ENCODE data around the gene CPA1.

The CPA1 gene

DNA sequence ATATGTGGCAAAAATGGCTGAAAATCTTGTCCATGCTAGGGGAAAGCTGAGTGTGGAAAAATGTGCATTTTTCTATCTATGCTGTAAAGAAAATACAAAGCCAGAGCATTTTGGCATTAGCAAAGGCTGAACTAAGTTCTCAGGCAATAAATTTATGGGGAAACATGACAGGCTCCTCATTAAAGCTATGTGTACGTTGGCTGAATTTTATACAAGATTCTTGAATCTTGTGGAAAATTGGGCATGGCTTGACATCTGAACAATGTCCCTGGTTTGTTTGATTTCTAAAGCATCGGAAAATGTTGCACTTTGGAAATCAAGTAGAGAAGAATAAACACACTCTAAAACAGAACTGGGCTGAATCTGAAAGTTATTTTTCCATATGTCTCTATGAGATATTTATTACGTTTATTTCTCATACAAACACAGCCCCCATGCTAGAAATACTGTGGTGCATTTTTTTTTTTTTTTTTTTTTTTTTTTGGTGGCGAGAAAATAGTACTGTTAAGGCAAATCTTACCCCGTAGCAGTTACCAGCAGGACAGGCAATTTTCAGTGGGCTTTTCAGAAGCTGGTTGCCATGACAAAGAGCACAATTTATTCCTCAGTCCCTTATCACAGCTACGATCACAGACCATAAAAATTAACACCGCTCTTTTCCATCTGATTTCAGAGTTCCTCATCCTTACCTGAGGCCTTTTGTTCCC lies 16.9 kb downstream of the CPA1 start:
- DNase-seq = no peak

DNA sequence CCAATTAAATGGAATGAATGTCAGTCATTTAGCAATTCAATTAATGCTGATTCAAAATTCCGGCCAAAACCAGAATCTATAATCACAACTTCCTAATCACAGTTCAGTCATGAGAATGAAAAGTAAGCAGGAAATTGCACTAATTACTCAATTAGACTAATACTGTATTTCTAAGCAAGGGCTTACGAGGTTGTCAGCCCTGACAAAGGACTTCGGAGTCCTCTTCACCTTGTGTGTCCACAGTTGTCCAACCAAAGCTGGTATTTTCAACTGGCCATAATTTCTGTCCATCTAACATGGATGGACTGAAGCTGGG lies 17.4 kb downstream of the CPA1 start:
- peak; percentile 80 to 82 for DNase-seq

DNA sequence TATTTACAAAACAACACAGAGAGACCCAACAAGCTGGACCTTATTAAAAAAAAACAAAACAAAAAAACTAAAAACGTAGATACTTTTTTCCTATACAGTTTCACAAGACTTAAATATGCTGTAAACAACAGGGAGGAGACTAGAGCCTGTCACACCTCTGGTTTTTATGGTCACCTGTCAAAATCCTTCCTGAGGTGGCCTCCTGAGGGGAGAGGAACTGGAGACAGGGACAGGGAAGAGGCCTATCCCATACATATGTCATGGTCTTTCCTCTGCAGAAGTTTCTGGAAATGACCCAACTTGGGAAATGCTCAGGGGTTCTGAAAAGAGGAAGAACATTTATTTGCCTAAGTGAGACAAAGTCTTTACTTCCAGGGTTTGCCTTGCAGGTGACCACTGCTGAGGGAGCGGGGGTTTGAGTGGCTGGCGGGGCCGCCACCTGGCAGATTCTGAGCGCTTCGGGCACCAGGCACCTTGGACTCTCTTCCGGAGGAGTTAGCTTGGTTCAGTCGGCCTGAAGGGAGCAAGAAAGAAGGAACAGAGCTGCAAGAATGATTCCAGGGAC lies 18.3 kb downstream of the CPA1 start:
- no peak for DNase-seq

DNA sequence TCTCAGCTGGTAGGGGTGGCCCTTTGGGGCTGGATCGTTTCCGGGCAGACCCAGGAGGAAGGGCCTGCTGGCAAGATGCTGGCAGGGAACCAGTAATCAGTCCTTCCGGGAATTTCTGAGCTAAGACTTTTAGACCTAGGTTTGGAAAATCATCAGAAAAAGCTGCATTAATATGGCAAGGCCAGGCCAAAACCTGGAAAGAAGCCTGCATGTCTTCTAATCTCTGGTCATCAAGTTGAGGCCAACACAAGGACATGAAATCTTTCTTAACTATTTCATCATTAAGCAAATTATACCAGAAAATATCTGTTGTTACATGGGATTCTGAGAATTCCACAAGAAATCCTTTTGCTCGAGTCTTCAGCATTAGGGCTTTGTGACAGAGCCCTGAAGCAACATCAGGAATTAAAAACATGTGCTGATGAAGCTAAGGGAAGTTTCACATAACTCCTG lies 19.9 kb downstream of the CPA1 start:
- no peak for DNase-seq

DNA sequence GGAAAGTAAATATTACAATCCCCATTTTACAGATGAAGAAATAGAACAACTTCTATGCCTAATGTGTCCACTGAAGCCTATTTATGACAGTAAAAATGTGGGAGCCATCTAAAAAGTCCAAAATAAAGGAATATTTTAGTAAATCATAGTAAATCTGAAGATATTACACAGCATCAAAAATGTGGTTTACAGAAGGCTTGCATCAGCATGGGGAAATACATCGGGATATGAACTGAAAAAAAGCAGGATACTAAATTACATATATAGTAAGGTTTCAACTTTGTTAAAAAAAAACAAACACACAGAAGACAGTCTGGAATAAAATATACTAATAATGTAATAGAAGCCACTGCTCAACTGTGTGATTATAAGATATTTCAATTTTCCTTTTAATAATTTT lies 20.8 kb downstream of the CPA1 start:
- DNase-seq = no peak

DNA sequence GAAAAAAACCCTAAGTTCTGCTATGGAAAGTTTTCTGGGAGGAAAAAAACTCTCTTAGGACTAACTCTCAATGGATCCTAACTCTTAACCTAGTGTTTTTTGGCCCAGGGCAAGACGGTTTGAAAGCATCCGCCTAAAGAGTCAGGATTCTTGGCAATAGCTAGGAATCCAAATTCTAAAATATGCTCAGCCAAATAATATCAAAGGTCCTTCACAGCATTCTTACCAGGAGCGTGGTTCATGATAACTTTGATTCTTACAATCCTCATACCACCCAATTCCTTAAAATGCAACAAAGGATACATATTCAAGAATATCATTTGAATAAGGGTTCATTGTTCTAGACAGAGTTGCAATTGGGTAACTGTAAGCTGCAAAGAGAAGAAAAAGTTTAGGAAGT lies 21.3 kb downstream of the CPA1 start:
- no peak for DNase-seq

DNA sequence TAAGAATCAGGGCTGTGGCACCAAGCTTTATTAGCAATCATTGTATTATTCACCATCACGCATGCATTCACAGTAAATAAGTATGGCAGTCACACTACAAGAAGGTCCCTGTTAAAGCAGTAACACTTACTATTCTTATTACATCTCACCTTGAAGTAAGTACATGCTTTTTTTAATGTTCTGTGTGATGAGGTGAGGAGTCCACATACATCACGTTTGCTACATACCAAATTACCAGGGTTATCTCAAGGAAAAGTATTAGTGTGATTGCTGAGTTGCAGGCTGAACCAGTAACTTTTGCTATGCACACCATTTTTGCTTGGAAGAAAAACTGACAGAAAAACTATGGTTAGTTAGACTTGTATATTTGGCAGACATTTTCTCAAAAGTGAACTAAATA lies 24.7 kb downstream of the CPA1 start:
- DNase-seq = no peak

DNA sequence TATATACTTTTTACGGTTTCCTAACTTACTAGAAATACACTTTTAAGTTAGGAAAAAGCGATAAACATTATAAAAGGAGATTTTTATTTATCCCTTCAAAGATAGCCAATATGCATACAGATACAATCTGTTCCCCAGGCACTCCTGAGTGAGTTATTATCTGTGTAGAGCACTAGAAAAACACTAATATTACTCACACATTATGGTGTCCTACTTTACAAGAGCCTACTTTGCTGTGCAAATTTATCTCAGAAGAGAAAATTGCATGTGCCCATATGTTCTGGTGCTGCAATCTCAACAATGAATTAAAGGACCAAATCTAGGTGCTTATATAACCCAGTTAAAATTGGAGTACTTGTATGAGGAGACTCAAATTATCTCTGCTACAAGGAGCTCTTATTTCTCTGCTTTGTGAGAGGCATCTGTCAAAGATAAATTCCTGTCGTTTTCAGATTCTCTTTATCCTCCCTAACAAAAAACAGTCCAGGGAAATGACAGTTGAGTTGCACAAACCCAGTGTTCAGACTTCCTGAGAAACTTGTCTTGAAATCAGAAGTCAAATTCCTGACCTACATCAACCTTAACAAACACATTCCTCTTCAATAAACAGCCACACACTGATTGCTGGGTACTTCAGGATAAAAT lies 28.9 kb downstream of the CPA1 start:
- no peak for DNase-seq

DNA sequence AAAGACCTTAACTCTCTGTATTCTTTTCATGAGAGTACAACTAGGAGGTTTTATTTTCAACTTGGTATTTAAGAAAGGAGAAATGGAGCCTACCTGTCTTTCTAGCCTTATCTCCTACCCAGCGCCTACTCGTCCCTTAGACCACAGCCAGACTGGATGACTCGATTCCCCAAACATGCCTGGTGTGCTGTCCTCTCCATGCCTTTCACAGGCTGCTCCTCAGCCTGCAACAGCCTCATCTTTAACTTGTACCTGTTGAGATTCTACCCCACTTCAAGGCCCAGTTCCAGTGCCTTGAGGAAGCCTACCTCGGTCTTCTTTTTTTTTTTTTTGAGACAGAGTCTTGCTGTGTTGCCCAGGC lies 29.4 kb downstream of the CPA1 start:
- DNase-seq = no peak

DNA sequence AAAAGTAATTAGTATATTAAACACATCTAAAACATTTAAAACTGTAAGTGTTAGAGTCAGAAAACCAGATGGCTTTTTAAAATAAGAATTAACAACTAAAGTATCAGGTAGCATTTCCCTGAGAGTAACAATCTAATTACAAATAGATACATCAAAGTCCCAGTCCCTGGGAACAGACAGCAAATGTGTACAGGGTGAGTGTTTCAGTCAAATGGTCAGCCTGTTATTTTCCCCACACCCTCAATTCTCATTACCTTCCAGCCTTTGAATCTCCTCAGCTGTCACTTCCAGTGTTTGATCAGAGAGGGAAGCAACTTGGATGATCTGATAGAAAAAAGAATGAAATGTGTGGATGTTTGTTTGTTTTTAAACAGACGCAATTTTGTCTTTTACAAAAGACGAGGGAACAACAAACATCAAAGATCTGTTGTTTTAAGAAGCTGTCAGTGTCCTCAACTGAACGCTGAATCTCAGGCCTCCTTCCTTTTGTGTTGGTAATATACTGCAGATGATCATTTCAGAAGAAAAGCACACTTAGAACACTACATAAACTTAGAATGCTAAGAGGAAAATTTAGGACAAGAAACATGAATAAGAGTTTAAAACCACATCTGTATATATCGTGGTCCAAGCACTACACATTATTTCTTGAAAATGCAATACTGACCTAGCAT lies 30.7 kb downstream of the CPA1 start:
- peak; percentile 72 to 77 for DNase-seq

DNA sequence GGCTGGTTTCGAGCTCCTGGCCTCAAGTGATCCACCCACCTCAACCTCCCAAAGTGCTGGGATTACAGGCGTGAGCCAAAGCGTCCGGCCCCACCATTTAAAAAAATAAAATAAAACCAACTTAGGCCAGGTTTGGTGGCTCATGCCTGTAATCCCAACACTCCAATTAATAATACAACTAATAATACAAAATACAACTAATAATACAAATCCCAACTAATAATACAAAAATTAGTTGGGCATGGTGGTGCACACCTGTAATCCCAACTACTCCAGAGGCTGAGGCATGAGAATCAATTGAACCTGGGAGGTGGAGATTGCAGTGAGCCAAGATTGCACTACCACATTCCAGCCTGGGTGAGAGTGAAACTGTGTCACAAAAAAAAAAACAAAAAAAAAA lies 32.9 kb downstream of the CPA1 start:
- no peak for DNase-seq

DNA sequence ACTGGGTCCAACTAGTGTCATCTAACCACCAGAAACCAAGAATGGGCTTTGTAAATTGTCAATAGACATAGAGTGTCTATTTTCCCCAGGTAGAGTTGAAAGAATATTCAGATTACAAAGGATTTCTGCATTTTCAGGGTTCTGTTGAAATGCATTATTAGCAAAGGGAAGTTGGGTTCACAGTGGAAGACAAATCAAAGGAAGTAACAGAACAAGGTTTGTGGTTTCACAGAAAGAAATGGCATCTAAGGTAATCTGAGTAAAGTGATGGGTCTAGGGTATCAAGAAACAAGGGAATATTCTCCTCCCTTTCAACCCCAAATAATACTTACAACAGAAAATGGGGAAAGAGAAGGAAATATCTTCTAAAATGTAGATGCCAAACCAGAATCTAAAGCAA lies 34.7 kb downstream of the CPA1 start:
- DNase-seq = no peak

DNA sequence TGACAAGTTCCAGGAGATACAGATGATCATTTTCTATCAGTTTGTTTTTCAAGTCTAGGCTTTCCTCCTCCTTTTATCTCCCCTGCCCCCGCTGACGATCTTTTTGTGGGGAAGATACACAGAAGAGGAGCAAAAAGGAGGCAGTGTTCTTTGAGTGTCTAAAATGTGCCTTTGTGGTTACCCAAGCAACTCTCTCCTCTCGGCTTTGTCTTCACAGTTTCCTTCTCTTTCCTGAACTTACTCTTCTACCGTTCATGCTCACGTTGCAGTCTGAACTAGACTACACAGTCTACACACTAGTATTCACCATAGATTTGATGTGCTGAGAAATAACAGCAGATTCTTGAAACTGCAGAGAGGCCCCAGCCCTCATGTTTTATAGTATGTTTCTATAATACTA lies 36.9 kb downstream of the CPA1 start:
- no peak for DNase-seq

DNA sequence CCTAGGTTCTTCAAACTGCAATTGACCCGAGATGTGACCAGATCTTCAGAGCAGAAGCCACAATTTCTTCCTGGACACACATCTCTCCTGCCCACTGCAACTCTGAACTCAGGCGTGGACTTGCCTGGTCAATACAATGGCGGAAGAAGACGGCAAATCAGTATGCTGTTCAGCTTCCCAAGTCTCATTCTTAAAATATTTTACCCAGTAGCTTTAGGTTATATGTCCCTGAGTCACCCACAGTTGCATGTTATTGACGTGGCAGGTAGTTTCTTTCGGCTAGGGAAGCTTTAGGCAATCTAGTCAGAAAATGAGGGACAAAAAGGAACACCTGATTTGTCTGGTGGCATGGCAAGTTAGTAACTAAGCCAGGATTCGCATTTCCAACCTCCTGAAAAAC lies 38.0 kb downstream of the CPA1 start:
- DNase-seq = no peak

DNA sequence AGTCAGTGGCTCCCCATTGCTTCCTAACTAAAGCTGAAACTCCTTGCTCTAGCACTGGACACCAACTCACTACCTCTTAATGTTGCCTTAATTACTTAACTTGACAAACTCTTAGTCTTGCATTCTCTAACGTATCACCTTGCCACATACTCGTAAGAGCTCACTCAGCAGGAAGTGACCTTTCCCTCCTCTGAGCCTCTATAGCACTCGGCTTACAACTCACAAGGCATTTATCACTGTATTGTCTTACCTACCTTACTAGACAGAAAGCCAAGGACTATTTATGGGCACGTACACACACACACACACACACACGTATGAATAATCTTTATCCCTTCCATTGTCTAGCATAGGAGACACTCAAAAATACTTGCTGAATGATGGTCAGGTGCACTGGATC lies 39.4 kb downstream of the CPA1 start:
- DNase-seq = no peak

DNA sequence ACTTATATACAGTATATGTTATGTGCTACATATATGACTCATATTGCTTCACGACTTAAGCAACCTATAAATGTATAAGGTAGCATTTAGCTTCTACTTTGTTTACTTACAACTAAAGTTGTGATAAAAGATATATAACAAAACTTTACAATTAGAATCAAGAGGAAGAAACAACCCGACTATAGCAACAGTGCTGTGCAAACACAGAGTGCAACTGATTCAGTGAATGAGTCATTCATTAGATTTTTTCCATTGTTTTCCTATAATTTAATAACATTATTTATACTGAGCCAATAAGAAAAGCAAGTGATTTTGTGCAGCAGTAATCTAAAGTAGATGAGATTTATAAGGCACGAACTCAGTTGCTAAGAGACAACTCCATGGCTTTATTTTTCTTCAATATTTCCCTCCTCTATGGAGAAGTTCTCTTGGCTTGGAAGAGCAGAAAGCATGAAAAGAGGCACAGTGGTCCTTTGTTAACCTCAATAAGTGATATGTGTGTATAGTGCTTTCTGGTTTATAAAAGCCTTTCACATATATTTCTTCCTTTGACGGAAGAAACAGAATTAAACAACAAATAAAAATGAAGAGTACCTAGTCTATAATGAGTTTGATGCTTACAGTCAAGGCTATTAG lies 40.8 kb downstream of the CPA1 start:
- DNase-seq = peak; percentile 79 to 82

DNA sequence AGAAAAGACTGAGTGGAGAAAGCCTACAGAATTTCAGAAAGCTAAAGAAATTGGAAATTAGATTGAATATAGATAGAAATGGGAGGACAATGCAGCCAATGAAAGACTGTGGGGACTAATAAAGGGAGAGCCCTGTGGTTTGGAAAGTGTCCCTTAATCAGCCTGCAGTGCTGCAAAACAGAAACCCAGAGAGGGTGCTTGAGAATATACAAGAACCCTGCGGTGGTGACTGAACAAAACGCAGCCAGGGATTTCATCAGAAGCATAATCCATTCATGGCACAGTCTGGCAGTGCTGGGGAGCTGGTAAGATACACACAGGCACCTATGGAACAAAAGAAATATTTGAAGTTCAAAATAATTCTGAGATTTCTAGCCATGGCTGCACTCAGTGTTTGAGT lies 41.4 kb downstream of the CPA1 start:
- DNase-seq = peak; percentile 86 to 91

DNA sequence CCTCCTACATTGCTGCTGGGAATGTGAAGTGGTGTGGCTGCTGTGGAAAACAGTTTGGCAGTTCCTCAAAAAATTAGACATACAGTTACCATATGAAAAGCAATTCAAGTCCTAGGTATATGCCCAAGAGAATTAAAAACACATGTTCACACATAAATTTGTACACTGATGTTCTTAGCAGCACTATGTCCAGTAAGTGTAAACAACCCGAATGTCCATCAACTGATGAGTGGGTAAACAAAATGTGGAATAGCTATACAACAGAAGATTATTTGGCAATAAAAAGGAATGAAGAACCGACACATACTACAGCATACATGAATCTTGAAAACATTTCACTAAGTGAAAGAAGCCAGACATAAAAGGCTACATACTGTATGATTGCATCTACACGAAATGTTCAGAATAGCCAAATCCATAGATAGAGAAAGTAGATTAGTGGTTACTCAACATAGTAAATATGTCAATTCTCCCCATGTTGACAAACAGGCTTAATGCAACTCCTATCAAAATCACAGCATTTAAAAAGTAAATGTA lies 43.3 kb downstream of the CPA1 start:
- no peak for DNase-seq

DNA sequence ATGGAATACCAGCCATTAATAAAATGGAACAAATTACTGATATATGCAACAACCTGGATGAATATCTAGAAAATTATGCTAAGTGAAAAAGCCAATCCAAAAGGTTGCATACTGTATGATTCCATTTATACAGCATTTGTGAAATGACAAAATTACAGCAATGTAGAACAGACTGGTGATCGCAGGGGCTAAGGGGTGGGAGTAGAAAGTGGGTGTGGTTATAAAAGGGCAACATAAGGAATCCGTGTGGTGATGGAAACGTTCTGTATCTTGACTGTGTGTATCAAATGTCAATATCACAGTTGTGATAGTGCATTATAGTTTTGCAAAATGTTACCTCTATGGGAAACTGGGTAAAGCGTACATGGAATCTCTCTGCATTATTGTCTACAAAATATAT lies 45.5 kb downstream of the CPA1 start:
- DNase-seq = no peak

DNA sequence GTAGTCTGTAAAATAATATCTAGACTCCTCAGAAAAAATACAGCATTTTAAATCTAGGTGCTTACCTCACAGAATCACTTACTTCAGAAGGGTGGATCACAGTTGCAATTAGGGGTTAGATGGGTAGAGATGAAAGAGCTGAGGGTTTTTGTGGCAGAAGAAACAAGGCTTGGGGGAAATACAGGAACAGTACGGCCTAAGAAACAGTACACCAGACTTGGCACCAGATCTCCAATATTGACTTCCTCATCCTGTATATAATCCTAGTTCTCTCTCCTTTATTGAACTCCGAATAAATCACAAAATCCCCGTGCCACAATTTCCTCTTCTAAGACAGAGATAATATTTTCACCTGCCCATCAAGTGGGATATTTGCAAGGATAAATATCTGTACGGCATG lies 46.3 kb downstream of the CPA1 start:
- no peak for DNase-seq

DNA sequence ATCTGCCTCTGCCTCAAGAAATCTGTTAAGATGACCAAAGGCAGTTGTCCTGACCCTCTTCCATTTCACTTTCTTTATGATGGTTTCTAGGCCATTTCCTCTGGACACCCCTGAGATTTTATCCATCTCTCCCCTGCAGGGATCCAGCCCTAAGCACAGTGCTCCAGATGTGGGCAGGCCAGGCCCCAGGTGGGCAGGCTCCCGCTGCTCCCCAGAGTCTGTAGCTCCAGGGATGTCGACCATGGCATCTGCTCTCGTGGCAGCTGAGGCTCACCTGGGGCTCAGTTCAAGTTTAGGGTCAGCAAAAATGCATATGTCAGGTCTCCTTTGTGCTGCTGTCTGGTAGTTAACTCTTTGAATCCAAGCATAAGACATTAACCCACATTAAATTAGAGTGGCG lies 48.7 kb downstream of the CPA1 start:
- no peak for DNase-seq

DNA sequence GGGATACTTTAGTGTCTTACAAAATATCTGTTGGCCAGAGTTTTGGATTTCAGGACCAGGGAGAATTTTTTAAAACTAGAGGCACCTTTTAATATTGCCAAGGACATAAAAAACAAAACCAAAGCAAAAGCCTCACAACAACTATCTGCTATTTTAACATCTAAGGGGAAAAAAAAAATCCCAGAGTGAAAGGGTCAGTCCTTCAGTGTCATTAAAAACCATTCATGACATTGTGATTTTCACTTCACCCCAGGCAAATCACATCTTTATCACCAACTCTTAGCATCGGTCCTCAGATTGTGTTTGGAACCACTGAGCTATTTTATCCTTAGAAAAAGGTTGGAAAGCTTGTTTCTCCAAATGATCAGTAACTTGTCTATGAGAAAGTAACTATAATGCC lies 49.8 kb downstream of the CPA1 start:
- no peak for DNase-seq

DNA sequence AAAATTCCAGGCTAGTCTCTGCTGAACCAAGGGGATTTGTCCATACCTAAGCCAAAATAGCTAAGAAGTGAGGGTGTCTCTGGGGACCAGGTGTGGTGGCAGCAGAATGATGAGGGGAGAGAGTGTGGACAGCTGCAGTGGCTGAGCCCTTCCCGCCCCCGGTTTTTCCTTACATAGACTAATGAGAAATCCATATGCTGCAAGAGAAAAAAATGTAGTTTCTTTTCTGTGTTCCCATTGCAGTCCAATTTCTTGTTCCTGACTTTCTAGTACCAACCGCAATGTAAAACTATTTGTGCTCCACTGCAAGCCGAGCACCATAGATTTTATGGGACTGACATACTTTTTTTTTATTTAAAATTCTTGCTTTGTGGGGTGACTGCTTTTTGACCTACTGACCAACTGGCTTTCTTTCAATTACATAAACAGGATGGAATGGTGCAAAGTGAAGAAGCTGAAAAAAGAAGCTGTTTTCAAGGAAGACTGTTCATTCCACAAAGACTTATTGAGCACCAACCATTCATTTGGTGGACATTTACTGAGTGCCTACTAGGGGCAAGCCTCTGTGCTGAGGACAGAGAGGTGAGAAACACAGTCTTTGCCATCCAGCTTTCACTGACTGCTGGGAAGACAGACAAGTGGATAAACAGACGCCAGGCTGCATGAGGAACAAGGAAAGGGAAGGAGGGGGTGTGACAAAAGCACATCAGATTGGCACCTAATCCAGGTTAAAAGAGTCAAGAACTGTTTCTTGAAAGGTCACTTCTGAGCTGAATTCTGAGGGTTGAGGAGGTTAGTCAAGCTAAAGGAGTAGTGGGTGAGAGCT lies 50.8 kb downstream of the CPA1 start:
- DNase-seq = peak in 1 of 2 experiments; percentile 56
